OCI-LY1 (cell line): ENCODE results near the gene CCDC63.

ENCODE experiments used
- H2AFZ ChIP-seq: fragments of 200-600 bp; sonication (generic), shearing (Covaris generic); 2 replicates; pipeline ENCODE4 v1.6.0; 2014; ENCODE audit warnings: antibody characterized with exemption, mild to moderate bottlenecking, low read length
- H3F3A ChIP-seq: fragments of 200-600 bp; sonication (generic), shearing (Covaris generic); 2 replicates; pipeline ENCODE4 v1.6.0; 2014; ENCODE audit warnings: mild to moderate bottlenecking, antibody characterized with exemption, low read length, moderate library complexity; ENCODE audit not compliant: insufficient read depth
- H3K27ac ChIP-seq: fragments of 200-600 bp; sonication (generic); 2 replicates; pipeline ENCODE4 v1.5.1; 2014; ENCODE audit warnings: low read length, mixed run types, mild to moderate bottlenecking, low read depth; ENCODE audit not compliant: poor library complexity, severe bottlenecking
- H3K27me3 ChIP-seq: fragments of 200-600 bp; sonication (generic); 2 replicates; pipeline ENCODE4 v1.6.0; 2014; ENCODE audit warnings: antibody characterized with exemption, mild to moderate bottlenecking, low read length, moderate library complexity; ENCODE audit not compliant: insufficient read depth
- H3K36me3 ChIP-seq: fragments of 200-600 bp; sonication (generic); 2 replicates; pipeline ENCODE4 v1.6.1; 2014; ENCODE audit warnings: mild to moderate bottlenecking, antibody characterized with exemption, low read length, moderate library complexity, mixed read lengths; ENCODE audit not compliant: insufficient read depth
- H3K4me1 ChIP-seq: fragments of 200-600 bp; sonication (generic); 2 replicates; pipeline ENCODE4 v1.5.1; 2014; ENCODE audit warnings: mild to moderate bottlenecking, low read length, moderate library complexity; ENCODE audit not compliant: insufficient read depth, severe bottlenecking
- H3K4me2 ChIP-seq: fragments of 200-600 bp; sonication (generic), shearing (Covaris generic); 2 replicates; pipeline ENCODE4 v1.6.1; 2014; ENCODE audit warnings: low read length
- H3K4me3 ChIP-seq: fragments of 200-600 bp; sonication (generic); 2 replicates; pipeline ENCODE4 v1.5.1; 2014; ENCODE audit warnings: low read length, low read depth, mild to moderate bottlenecking, mixed read lengths; ENCODE audit not compliant: poor library complexity, severe bottlenecking
- H3K79me2 ChIP-seq: fragments of 200-600 bp; shearing (Covaris generic); 2 replicates; pipeline ENCODE4 v1.6.1; 2016; ENCODE audit warnings: mixed run types, low read length, mixed read lengths; ENCODE audit not compliant: insufficient read depth
- H3K9ac ChIP-seq: fragments of 200-600 bp; sonication (generic), shearing (Covaris generic); 2 replicates; pipeline ENCODE4 v1.6.1; 2014; ENCODE audit warnings: mild to moderate bottlenecking, low read length, mixed read lengths
- H3K9me2 ChIP-seq: fragments of 200-600 bp; sonication (generic), shearing (Covaris generic); 2 replicates; pipeline ENCODE4 v1.6.1; 2014; ENCODE audit warnings: low read depth, mild to moderate bottlenecking, low read length, mixed read lengths
- H3K9me3 ChIP-seq: fragments of 200-600 bp; shearing (Covaris generic); 2 replicates; pipeline ENCODE4 v1.6.1; 2014; ENCODE audit warnings: low read length, mixed read lengths
- H4K20me1 ChIP-seq: fragments of 200-600 bp; sonication (generic), shearing (Covaris generic); 2 replicates; pipeline ENCODE4 v1.6.0; 2016; ENCODE audit warnings: mild to moderate bottlenecking, low read length; ENCODE audit not compliant: insufficient read depth
- CTCF ChIP-seq: fragments of 200-600 bp; sonication (generic), shearing (Covaris generic); IDR thresholded peaks from 2 replicates; pipeline ENCODE4 v1.5.1; 2017; ENCODE audit warnings: mild to moderate bottlenecking, antibody characterized with exemption, low read length, moderate library complexity, mixed read lengths
- EZH2 ChIP-seq: fragments of 200-600 bp; sonication (generic), shearing (Covaris generic); IDR thresholded peaks from 2 replicates; pipeline ENCODE4 v1.8.0; 2017; ENCODE audit warnings: borderline replicate concordance, mixed run types, mild to moderate bottlenecking, antibody characterized with exemption, low read length, moderate library complexity, mixed read lengths

CCDC63 gene

GRCh38 chr12:110822821-110823415, 23.9 kb upstream of the CCDC63 start:
- no peaks in the 10 kb centered on the region for H3F3A ChIP-seq
- no peak overlapping the region for H3K9ac ChIP-seq
- peaks cover 4% of the 10 kb centered on the region for H3K4me1 ChIP-seq
- no peaks in the 10 kb centered on the region for H3K79me2 ChIP-seq
- no peaks in the 10 kb centered on the region for H3K27me3 ChIP-seq
- H3K27ac ChIP-seq, result no peak overlapping the region
- no peak overlapping the region for H2AFZ ChIP-seq
- H3K4me2 ChIP-seq, result no peak overlapping the region
- H3K9me3 ChIP-seq, result no peaks in the 10 kb centered on the region
- no peaks in the 10 kb centered on the region for H3K9me2 ChIP-seq
- H3K4me3 ChIP-seq, result no peak overlapping the region
- H3K36me3 ChIP-seq, result no peaks in the 10 kb centered on the region
- no peaks in the 10 kb centered on the region for H4K20me1 ChIP-seq
- no peak for TF ChIP-seq CTCF
- no peak for TF ChIP-seq EZH2

- TF ChIP-seq EZH2 (no peak), CTCF (no peak)
- Histone ChIP-seq H3F3A (no peaks in the 10 kb centered on the region), H3K4me2 (no peak overlapping the region), H3K4me3 (no peak overlapping the region), H2AFZ (no peak overlapping the region), H3K27ac (no peak overlapping the region), H3K27me3 (no peaks in the 10 kb centered on the region), H3K9me2 (no peaks in the 10 kb centered on the region), H3K4me1 (peaks cover 4% of the 10 kb centered on the region), H4K20me1 (no peaks in the 10 kb centered on the region), H3K9me3 (no peaks in the 10 kb centered on the region), H3K9ac (no peak overlapping the region), H3K36me3 (no peaks in the 10 kb centered on the region), H3K79me2 (no peaks in the 10 kb centered on the region)
These were observed 22.4 kb upstream of the CCDC63 start for GRCh38 chr12:110824342-110824741.

- no peaks in the 10 kb centered on the region for H3K79me2 ChIP-seq
- H3K4me3 ChIP-seq, result no peak overlapping the region
- H3K4me1 ChIP-seq, result peaks cover 4% of the 10 kb centered on the region
- TF ChIP-seq CTCF (no peak), EZH2 (no peak)
- H3K27ac ChIP-seq, result no peak overlapping the region
- H3K9ac ChIP-seq, result no peak overlapping the region
- H3K9me3 ChIP-seq, result no peaks in the 10 kb centered on the region
- H3K4me2 ChIP-seq, result no peak overlapping the region
- H4K20me1 ChIP-seq, result no peaks in the 10 kb centered on the region
- no peak overlapping the region for H2AFZ ChIP-seq
- H3K9me2 ChIP-seq, result no peaks in the 10 kb centered on the region
- H3K36me3 ChIP-seq, result no peaks in the 10 kb centered on the region
- no peaks in the 10 kb centered on the region for H3K27me3 ChIP-seq
- no peaks in the 10 kb centered on the region for H3F3A ChIP-seq
These were observed 21.3 kb upstream of the CCDC63 start for GRCh38 chr12:110825530-110825929.
